Stimulated activated naive CD8-positive, alpha-beta T cell treated with anti-CD3 and anti-CD28 coated beads, Interleukin-15, Interleukin-2, amounts not matched to agents 100 ng/mL and 50 ng/mL, for 24 hours (primary cell): ENCODE data around the gene GMPR.
"Not testable (repeated sequence)": the region's sequence is repeated elsewhere in the genome, so short reads cannot be mapped to it uniquely, and the experiment has no call there.

Experiments
- H3K27ac Mint-ChIP-seq: one replicate; pipeline ENCODE4 v1.8.0; 2021; ENCODE audit warnings: mild to moderate bottlenecking, mixed read lengths
- H3K27me3 Mint-ChIP-seq: one replicate; pipeline ENCODE4 v1.8.0; 2021; ENCODE audit warnings: mixed read lengths
- H3K36me3 Mint-ChIP-seq: one replicate; pipeline ENCODE4 v1.8.0; 2021; ENCODE audit warnings: low read depth, mixed read lengths
- H3K4me1 Mint-ChIP-seq: one replicate; pipeline ENCODE4 v1.8.0; 2021; ENCODE audit warnings: low read depth, mixed read lengths
- H3K4me3 Mint-ChIP-seq: one replicate; pipeline ENCODE4 v1.8.0; 2021; ENCODE audit warnings: mild to moderate bottlenecking, mixed read lengths
- H3K9me3 Mint-ChIP-seq: one replicate; pipeline ENCODE4 v1.8.0; 2021; ENCODE audit warnings: mixed read lengths

The GMPR gene

DNA sequence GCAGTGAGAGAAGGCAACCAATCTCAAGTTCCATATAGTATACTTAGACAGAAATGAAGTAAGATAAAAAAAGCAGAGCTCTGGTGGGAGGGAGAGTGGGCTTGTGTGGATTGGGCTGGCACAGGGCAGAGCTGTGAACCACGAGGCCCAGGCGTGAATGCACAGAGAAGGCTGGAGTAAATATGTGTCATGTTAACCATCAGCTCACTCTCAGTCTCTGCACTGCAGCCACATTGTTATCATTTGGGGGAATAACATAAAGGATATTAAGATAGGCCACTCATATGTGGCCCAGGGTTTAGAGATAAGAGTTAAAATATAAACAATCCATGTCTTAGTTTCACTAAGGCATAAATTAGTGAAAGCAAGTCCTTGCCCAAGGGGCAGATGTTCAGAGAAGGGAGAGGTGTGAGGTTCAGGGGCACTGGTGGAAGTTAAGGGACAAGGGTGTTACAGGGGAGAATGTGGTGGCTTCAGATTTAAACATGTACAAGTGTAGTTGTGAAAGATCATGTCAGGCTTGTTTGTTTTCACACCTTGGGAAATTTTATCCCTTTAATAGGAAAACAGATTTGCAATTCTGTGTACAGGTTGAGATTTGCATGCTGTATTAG lies 14.4 kb downstream of the GMPR start:
- Mint-ChIP-seq H3K36me3 (no peaks in the 10 kb centered on the region), H3K27me3 (no peaks in the 10 kb centered on the region), H3K9me3 (no peaks in the 10 kb centered on the region), H3K27ac (no peak overlapping the region), H3K4me1 (peaks cover 12% of the 10 kb centered on the region), H3K4me3 (no peak overlapping the region)

DNA sequence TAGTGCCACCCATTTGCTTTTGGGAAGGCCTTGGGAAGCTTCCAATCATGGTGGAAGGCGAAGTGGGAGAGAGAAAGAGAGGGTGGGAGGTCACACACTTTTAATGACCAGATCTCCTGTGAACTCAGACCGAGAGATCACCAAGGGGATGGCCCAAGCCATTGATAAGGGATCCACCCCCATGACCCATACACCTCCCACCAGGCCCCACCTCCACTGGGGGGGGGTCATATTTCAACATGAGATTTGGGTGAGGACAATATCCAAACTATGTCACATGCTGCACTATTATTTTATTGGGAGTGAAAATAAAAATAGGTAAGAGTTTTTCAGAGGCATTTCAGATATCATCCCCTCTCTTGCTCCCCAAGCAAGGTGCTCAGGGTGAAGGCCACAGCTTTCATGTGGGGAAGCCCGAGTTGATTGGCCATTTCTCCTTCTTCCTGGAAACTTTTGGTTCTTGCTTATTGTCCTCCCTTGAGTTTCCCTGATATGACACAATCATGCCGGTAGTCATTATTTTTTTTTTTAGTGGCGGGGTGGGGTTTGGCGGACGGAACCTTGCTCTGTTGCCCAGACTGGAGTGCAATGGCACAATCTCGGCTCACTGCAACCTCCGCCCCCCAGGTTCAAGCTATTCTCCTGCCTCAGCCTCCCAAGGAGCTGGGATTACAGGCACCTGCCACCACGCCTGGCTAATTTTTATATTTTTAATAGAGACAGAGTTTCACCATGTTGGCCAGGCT lies 15.2 kb downstream of the GMPR start:
- H3K9me3 Mint-ChIP-seq: no peaks in the 10 kb centered on the region
- H3K4me1 Mint-ChIP-seq: peaks cover 14% of the 10 kb centered on the region
- H3K27ac Mint-ChIP-seq: no peak overlapping the region
- H3K36me3 Mint-ChIP-seq: no peaks in the 10 kb centered on the region
- H3K4me3 Mint-ChIP-seq: no peak overlapping the region
- no peaks in the 10 kb centered on the region for H3K27me3 Mint-ChIP-seq

DNA sequence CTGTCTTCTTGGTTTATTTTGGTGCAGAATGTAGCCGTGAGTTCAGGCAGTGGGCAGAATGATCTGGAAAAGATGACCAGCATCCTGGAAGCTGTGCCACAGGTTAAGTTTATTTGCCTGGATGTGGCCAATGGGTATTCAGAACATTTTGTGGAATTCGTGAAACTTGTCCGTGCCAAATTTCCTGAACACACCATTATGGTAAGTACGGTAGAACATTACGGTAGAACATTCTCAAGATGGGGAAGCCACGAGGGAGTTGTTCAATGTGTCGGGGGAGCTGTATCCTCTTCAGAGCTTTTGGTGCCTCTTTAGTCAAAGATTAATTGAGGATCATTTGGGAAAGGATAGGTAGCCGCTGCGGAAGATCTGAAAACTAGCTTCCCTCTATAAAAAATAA lies 16.1 kb downstream of the GMPR start:
- H3K9me3 Mint-ChIP-seq: no peaks in the 10 kb centered on the region
- peaks cover 14% of the 10 kb centered on the region for H3K4me1 Mint-ChIP-seq
- no peaks in the 10 kb centered on the region for H3K36me3 Mint-ChIP-seq
- no peak overlapping the region for H3K27ac Mint-ChIP-seq
- no peak overlapping the region for H3K4me3 Mint-ChIP-seq
- H3K27me3 Mint-ChIP-seq: no peaks in the 10 kb centered on the region

DNA sequence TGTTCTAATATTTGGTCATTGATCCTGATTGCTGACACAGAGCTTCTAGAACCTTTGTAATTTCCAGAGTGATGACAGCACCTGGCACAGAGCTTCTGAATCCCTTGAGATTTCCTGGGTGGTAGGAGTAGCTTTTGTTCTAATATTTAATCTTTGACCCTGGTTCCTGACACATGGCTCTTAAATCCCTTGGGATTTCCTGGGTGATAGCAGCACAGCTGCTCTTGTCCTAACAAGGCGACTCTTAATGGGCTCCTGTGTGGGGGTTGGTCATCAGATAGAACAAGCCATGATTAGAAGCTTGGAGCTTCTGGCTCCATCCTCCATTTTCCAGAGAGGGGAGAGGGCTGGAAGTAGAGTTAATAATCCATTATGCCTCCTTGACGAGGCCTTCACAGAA lies 18.4 kb downstream of the GMPR start:
- Mint-ChIP-seq H3K4me3 (no peak overlapping the region), H3K36me3 (no peaks in the 10 kb centered on the region)

DNA sequence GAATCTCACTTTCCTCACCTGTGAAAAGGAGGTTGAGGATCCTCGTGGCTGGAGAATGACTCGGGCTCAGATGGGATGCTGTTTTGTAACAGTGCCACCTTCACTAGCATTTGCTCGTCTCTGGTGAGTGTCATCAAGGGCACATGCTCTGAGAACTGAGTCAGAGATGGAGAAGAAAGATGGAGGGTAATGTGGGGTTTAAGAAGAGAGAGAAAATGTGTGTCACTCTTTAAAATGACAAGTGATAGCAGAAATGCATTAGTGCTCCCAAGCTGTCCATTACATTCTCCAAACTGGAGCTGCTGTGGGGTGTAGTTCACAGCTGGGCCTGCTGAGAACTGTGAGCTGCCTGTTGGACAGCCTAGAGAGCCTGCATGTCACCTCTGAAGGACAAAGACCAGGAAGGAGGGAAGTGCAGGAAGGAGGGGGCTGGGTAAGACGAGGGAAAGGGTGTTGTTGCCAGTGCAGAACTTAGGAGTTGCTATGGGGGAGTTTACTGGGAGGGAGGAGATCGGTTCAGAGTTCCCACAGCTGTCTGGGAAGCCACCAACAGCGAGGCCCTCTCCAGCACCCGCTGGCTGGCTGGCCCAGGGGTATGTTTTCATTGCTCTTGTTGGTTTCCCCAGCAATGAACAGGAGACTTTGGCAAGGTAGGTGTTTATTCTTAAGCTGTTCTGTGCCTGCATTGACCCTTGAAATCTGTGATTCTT lies 19.8 kb downstream of the GMPR start:
- no peak overlapping the region for H3K27ac Mint-ChIP-seq
- H3K4me1 Mint-ChIP-seq: peaks cover 7% of the 10 kb centered on the region
- H3K9me3 Mint-ChIP-seq: no peaks in the 10 kb centered on the region
- H3K4me3 Mint-ChIP-seq: no peak overlapping the region
- H3K36me3 Mint-ChIP-seq: no peaks in the 10 kb centered on the region
- H3K27me3 Mint-ChIP-seq: no peaks in the 10 kb centered on the region

More for the DNA sequence above, 18.4 kb downstream of the GMPR start:
- Mint-ChIP-seq H3K9me3 (no peaks in the 10 kb centered on the region), H3K27ac (no peak overlapping the region), H3K4me1 (peaks cover 14% of the 10 kb centered on the region), H3K27me3 (no peaks in the 10 kb centered on the region)

DNA sequence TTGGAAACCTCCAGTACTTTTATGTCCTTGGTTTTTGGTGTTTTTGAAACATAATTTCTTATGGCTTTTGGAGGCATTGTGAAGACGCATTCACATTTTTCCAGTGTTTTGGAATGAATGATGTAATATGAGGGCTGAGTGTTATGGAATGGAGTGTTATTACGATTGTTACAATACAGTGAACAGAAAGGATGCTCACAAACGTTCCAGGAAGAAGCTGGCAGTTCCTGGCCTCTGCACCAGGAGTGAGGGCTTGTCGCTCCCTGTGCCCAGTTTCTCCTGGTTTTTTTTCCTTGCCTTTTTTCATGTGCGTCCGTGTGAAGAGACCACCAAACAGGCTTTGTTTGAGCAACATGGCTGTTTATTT lies 20.3 kb downstream of the GMPR start:
- no peaks in the 10 kb centered on the region for H3K9me3 Mint-ChIP-seq
- H3K27ac Mint-ChIP-seq: no peak overlapping the region
- peaks cover 3% of the 10 kb centered on the region for H3K4me1 Mint-ChIP-seq
- H3K36me3 Mint-ChIP-seq: no peaks in the 10 kb centered on the region
- H3K4me3 Mint-ChIP-seq: no peak overlapping the region
- H3K27me3 Mint-ChIP-seq: no peaks in the 10 kb centered on the region

DNA sequence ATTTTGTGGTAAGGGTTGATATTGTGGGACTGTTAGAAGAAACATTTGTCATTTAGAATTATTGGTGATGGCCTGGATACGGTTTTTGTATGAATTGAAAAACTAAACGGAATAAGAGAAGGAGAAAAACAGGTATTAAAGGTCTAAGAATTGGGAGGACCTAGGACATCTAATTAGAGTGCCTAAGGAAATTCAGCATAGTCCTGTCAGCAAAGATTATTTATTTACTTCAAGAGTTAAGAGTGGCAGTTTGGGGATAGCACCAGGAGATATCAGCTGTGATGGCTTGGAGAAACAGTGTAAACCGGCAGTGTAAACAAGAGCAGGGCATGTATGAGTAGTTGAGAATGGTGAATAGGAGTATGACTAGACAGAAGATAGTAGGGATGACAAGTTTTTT lies 21.2 kb downstream of the GMPR start:
- H3K27me3 Mint-ChIP-seq, H3K4me1 Mint-ChIP-seq, H3K36me3 Mint-ChIP-seq, H3K27ac Mint-ChIP-seq, H3K4me3 Mint-ChIP-seq, H3K9me3 Mint-ChIP-seq: not testable (repeated sequence)

DNA sequence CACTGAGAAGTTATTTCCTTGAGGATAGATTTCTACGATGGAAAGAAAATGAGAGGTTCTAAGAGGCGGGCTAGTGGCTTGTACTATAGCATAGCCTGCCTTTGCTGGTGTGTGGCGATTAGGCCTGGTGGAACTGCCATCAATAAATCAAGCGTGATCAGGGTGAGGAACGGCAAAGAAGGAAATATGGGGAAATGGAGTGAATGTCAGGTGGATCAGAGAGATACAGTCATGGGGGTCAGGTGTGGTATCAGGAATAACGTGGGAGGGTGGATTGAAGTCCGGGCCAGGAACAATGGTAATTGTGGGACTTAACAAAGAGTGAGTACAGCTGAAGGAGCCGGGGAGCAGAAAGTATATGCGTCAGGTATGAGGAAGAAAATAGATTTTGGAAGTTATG lies 22.2 kb downstream of the GMPR start:
- H3K27me3 Mint-ChIP-seq, H3K27ac Mint-ChIP-seq, H3K4me3 Mint-ChIP-seq, H3K9me3 Mint-ChIP-seq, H3K4me1 Mint-ChIP-seq, H3K36me3 Mint-ChIP-seq: not testable (repeated sequence)

DNA sequence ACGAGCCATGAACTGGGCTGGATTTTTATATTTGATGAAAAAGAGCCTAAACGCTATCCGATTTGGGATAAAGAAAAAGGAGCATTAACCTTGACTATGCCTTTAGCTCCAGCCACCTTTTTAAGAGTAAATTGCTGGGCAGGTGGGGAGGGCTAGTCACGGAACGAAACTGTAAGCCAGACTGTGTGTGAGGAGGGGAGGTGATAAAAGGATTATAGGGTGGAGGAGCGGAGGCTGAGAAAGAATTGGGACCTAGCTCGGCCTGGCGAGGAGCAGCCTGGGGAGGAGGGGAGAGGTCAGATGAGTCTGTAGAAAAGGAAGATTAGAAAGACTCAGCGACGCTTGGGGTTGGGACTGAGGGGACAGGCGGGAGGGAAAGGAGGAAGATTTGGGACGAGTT lies 24.4 kb downstream of the GMPR start:
- H3K27ac Mint-ChIP-seq, H3K4me3 Mint-ChIP-seq, H3K9me3 Mint-ChIP-seq, H3K27me3 Mint-ChIP-seq, H3K36me3 Mint-ChIP-seq: not testable (repeated sequence)
- peaks cover 14% of the 10 kb centered on the region for H3K4me1 Mint-ChIP-seq

DNA sequence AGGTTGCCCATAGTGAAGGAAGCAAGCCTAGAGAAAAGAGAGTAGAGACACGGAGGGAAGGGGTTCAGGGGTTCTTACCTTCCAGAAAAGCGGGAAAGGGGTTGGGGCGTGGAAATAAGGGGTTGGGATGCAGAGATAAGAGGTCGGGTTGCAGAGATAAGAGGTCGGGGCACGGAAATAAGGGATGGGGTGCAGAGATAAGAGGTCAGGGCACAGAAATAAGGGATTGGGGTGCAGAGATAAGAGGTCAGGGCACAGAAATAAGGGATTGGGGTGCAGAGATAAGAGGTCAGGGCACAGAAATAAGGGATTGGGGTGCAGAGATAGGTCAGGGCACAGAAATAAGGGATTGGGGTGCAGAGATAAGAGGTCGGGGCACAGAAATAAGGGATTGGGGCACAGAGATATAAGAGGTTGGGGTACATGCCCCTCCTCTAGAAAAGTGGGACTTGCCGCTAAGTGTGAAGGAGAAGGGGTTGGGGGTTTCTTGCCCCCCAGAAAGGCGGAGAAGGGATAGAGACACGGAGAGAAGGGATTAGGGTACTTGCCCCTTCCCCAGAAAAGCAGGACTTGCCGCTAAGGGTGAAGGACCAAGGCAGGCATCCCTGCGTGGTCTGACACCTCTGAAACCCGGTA lies 25.2 kb downstream of the GMPR start:
- not testable (repeated sequence) for H3K27ac Mint-ChIP-seq, H3K27me3 Mint-ChIP-seq, H3K4me3 Mint-ChIP-seq, H3K9me3 Mint-ChIP-seq, H3K36me3 Mint-ChIP-seq
- peaks cover 11% of the 10 kb centered on the region for H3K4me1 Mint-ChIP-seq

DNA sequence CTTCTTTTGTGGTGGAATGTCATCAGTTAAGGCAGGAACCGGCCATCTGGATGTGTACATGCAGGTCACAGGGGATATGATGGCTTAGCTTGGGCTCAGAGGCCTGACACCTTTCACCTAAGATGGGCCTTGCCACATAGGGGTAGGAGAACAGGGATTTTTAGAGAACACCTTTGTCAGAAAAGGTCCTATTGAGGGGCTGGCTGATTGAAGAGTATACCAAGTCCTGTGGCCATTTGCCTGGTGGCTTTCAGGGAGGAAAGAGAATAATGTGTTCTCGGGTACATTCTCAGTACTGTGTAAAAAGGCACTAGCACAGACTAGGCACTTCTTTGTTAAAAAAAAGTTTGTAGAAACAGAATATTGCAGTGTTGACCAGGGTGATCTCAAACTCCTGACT lies 26.4 kb downstream of the GMPR start:
- no peaks in the 10 kb centered on the region for H3K9me3 Mint-ChIP-seq
- H3K27ac Mint-ChIP-seq: no peak overlapping the region
- no peaks in the 10 kb centered on the region for H3K27me3 Mint-ChIP-seq
- H3K36me3 Mint-ChIP-seq: no peaks in the 10 kb centered on the region
- no peak overlapping the region for H3K4me3 Mint-ChIP-seq
- peaks cover 11% of the 10 kb centered on the region for H3K4me1 Mint-ChIP-seq

DNA sequence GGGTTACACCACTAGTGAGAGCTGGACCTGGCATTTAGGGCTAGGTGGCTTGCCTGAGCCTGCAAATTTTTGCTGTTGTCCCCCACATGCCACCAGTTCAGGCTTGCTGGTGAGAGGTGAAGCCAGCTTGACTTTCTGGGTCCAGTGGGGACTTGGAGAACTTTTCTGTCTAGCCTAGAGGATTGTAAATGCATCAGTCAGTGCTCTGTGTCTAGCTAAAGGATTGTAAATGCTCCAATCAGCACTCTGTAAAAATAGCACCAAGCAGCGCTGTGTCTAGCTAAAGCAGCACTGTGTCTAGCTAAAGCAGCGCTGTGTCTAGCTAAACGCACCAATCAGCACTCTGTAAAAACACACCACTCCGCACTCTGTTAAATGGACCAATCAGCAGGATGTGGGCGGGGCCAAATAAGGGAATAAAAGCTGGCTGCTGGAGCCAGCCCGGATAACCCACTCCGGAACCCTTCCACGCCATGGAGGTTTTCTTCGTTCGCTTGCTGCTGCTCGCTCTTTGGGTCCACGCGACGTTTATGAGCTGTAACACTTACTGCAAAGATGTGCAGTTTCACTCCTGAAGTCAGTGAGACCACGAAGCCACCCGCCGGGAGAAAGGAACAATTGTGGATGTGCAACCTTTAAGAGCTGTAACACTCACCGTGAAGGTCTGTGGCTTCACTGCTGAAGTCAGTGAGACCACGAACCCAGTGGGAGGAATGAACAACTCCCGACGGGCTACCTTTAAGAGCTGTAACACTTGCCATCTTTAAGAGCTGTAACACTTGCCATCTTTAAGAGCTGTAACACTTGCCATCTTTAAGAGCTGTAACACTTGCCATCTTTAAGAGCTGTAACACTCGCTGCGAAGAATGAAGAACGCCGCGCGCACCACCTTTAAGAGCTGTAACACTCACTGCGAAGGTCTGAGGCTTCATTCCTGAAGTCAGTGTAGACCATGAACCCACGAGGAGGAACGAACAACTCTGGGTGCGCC lies 27.3 kb downstream of the GMPR start:
- H3K9me3 Mint-ChIP-seq: no peaks in the 10 kb centered on the region

DNA sequence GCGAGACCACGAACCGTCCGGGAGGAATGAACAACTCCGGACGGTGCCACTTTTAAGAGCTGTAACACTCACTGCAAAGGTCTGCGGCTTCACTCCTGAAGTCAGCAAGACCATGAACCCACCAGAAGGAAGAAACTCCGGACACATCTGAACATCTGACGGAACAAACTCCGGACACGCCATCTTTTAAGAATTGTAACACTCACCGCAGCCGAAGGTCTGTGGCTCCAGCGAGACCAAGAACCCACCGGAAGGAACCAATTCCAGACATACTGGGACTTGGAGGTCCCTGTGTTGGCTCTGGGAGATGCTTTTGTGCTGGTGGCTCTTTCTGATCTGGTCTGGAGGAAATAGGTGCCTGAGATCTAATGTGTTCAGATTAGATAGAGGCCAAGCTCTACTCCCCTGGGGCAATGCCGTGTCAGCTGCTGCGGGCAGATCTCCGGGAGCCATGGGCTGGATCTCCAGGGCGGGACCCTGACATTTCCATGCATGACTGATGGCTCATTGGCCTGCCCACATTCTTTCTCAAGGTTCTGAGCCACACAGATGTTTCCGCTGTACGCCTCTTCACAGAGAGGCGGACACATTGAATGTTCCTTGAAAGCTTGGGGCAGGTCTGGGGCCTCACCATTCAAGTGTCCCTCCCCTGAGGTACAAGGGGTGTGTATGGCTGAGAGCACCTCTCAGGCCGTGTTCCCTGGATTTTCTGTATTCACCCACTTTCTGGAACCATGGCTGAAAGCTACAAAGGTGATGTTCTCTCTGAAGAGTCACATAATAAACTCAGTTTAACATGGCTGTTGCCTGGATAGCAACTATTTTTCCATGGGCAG lies 29.3 kb downstream of the GMPR start:
- Mint-ChIP-seq H3K4me3 (no peak overlapping the region), H3K27ac (no peak overlapping the region), H3K27me3 (no peaks in the 10 kb centered on the region), H3K36me3 (no peaks in the 10 kb centered on the region), H3K9me3 (no peaks in the 10 kb centered on the region), H3K4me1 (peaks cover 11% of the 10 kb centered on the region)

More for the DNA sequence above, 27.3 kb downstream of the GMPR start:
- peaks cover 11% of the 10 kb centered on the region for H3K4me1 Mint-ChIP-seq
- no peaks in the 10 kb centered on the region for H3K36me3 Mint-ChIP-seq
- H3K27me3 Mint-ChIP-seq: no peaks in the 10 kb centered on the region
- no peak overlapping the region for H3K4me3 Mint-ChIP-seq
- no peak overlapping the region for H3K27ac Mint-ChIP-seq
